GM18502 (cell line): ENCODE data around the gene BCAR1.
A peak's percentile ranks its signal among the peaks of the same experiment; 100 is the strongest.
"Not testable (repeated sequence)": the region's sequence is repeated elsewhere in the genome, so short reads cannot be mapped to it uniquely, and the experiment has no call there.

Source experiments
- ATAC-seq: cut with Tn5 transposase; IDR thresholded peaks from one replicate; pipeline ENCODE4 v1.9.1; 2021; ENCODE audit warnings: mild to moderate bottlenecking; ENCODE audit not compliant: unreplicated experiment, poor library complexity

Gene BCAR1

GRCh38 chr16:75251280-75252048, at the start of gene BCAR1:
BCAR1 (minus strand) TSS chr16:75251624; CDS start chr16:75251482, 142 bp downstream.
- ATAC-seq, result peak; percentile 77

GRCh38 chr16:75298267-75298666, 46.8 kb upstream of the BCAR1 start:
- ATAC-seq, result no peak

- no peak for ATAC-seq
These were observed 45.2 kb upstream of the BCAR1 start for GRCh38 chr16:75296606-75297005.

GRCh38 chr16:75294773-75295459, 43.5 kb upstream of the BCAR1 start:
- no peak for ATAC-seq

- no peak for ATAC-seq
These were observed 42.3 kb upstream of the BCAR1 start for GRCh38 chr16:75293772-75294171.

- ATAC-seq, result no peak
These were observed 41.7 kb upstream of the BCAR1 start for GRCh38 chr16:75293173-75293572.

- ATAC-seq, result no peak
These were observed 41.3 kb upstream of the BCAR1 start for GRCh38 chr16:75292691-75293090.

- no peak for ATAC-seq
These were observed 37.8 kb upstream of the BCAR1 start for GRCh38 chr16:75289189-75289588.

GRCh38 chr16:75288596-75289120, 37.2 kb upstream of the BCAR1 start:
- no peak for ATAC-seq

GRCh38 chr16:75288181-75288580, 36.8 kb upstream of the BCAR1 start:
- ATAC-seq, result no peak

GRCh38 chr16:75287708-75288107, 36.3 kb upstream of the BCAR1 start:
- ATAC-seq, result no peak

GRCh38 chr16:75286389-75286788, 35.0 kb upstream of the BCAR1 start:
- no peak for ATAC-seq

- no peak for ATAC-seq
These were observed 31.2 kb upstream of the BCAR1 start for GRCh38 chr16:75282466-75283281.

- no peak for ATAC-seq
These were observed 30.4 kb upstream of the BCAR1 start for GRCh38 chr16:75281826-75282225.

- not testable (repeated sequence) for ATAC-seq
These were observed 29.6 kb upstream of the BCAR1 start for GRCh38 chr16:75281009-75281408.

- no peak for ATAC-seq
These were observed 28.9 kb upstream of the BCAR1 start for GRCh38 chr16:75280331-75280804.

GRCh38 chr16:75279305-75279704, 27.9 kb upstream of the BCAR1 start:
- no peak for ATAC-seq

- ATAC-seq, result no peak
These were observed 21.9 kb upstream of the BCAR1 start for GRCh38 chr16:75273054-75273925.

- ATAC-seq, result not testable (repeated sequence)
These were observed 21.2 kb upstream of the BCAR1 start for GRCh38 chr16:75272629-75273028.
